WTC11 (cell line): ENCODE measurements around the gene NAGA.
"Not testable (repeated sequence)": the region's sequence is repeated elsewhere in the genome, so short reads cannot be mapped to it uniquely, and the experiment has no call there.

ENCODE experiments used
- CTCF ChIP-seq: fragments of 200-600 bp; IDR thresholded peaks from 2 replicates; pipeline ENCODE4 v1.8.0; 2022; ENCODE audit warnings: antibody characterized with exemption
- ETV6 ChIP-seq: sonication (generic); formaldehyde crosslinking; IDR thresholded peaks from 2 replicates; pipeline ENCODE4 v1.8.1; 2022; ENCODE audit warnings: mild to moderate bottlenecking, missing genetic modification reagents

DNA sequence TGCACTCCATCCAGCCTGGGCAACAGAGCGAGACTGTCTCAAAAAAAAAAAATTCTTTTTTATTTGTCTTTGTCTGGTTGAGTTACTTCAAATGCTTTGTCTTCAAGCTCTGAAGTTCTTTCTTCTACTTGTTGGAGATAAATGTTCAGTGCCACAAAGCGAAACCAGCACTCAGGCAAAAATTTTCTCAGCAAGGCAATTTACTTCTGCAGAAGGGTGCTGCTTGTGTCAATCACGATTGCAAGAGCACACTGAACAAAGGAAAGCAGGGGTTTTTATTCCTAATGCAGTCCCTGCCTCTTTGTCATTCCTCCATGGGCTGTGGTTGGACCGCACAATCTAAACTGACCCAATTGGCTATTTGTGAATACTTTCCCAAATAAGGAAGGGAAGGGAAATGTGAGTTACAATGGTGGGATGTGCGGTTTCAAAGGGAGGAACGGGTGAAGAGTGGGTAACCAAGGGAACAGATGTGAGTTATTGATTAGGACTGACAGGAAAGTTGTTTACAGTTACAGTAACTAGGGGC lies 33.8 kb upstream of the NAGA start:
- not testable (repeated sequence) for TF ChIP-seq ETV6, CTCF
